ENCODE results near the gene HES5. TPM values are rescaled to one million over a fixed set of nuclear protein-coding genes. Genes with fewer than 3 reads are reported as not detected.

The HES5 gene
- total and polyA plus RNA-seq, 4 donors: 0.36 to 2.1 TPM; not detected in 2

DNA sequence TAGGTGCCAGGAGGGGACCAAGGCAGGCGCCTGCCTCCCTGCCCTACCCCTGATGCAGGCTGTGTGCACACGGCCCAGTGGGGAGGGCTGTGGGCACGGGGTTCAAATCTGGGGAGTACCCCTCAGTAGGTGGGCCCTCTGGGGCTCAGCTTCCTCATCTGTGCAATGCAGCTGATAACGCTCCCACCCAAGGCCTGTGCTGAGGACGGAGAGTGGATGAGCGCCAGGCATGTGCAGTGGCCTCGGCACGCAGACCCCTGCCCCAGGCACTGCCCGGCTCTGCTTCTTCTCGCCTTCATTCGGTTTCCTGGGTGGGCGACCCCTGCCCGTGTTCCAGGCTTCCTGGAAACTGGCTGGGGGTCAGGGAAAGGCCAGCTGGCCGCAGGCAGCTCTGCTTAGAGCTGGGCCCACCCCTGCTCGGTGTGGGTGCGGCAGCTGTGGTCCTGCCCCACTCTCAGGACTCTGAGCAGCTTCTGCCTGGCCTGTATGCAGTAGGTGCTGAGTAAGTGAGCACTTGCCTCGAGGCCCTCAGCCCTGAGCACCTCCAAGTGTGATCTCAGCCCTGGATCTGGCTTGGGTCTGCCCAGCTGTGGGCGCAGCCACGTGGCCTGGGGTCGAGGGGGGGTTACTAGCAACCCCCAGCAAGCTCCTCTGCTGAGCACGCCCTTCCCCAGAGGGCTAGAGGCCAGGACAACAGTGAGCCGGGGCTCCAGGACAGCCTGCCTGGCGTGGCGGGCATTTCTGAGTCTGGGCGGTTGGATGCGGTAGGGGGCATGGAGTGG, 14.2 kb upstream of the HES5 start:
- Histone ChIP-seq H3K9me3 (ENCODE audit: control insufficient read depth, low read length) (no peaks in the 10 kb centered on the region), H3K4me1 (ENCODE audit: control insufficient read depth in 1 of 2, insufficient read depth in 2 of 2, low read length in 2 of 2) (no peaks in the 10 kb centered on the region), H3K36me3 (ENCODE audit: control insufficient read depth in 1 of 2, insufficient read depth in 2 of 2, low read length in 1 of 2) (no peaks in the 10 kb centered on the region), H3K27me3 (ENCODE audit: control insufficient read depth in 1 of 2, insufficient read depth in 2 of 2, low read length in 1 of 2) (no peaks in the 10 kb centered on the region), H3K27ac (ENCODE audit: low read depth in 1 of 2, low read length in 2 of 2) (no peak overlapping the region), H3K4me3 (ENCODE audit: low read length in 2 of 2) (no peak overlapping the region)
- DNase-seq (no peak), ATAC-seq (ENCODE audit: low FRiP score) (no peak)
- 61 to 65% methylated on average over 26 of the region's 26 CpGs for WGBS, 2 donors
- intact Hi-C loops (cut with DNase I): loop anchor here in 1 of 2 donors (10.0 kb wide), 2 partner anchors 101 to 349 kb away; partner anchors contain the start of gene FAAP20

DNA sequence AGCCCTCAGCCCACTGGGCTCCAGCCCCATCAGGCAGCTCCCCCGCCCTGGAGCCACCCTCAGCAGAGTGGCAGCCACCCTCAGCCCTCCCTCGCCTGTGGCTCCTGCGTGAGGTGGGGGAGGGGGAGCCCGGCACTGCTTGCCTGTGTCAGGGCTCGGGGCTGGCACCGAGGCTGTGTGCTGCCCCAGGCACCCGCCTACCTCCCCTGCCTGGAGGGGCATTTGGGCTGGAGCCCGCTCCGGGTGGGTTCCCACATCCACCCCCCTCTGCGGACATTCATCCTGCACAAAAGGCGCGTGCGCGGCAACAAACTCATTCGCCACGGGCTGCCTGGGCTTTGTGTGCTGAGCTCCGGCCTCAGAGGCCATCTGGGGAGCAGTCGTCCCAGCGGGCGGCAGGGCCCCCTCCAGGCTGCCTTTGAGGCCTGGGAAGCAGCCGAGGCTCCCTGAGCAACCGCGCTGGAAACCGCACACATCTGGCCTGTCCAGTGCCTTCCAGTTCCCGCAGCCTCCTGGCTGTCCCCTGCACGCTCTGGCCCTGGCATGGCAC, 13.6 kb upstream of the HES5 start:
- DNase-seq: no peak
- no peak for ATAC-seq (ENCODE audit: low FRiP score)
- no peaks in the 10 kb centered on the region for H3K4me1 ChIP-seq (ENCODE audit: control insufficient read depth in 1 of 2, insufficient read depth in 2 of 2, low read length in 2 of 2)
- 22 to 29% methylated on average over 25 to 26 of the region's 26 CpGs for WGBS, 2 donors
- H3K4me3 ChIP-seq (ENCODE audit: low read length in 2 of 2): no peak overlapping the region
- no peaks in the 10 kb centered on the region for H3K9me3 ChIP-seq (ENCODE audit: control insufficient read depth, low read length)
- H3K36me3 ChIP-seq (ENCODE audit: control insufficient read depth in 1 of 2, insufficient read depth in 2 of 2, low read length in 1 of 2): no peaks in the 10 kb centered on the region
- H3K27me3 ChIP-seq (ENCODE audit: control insufficient read depth in 1 of 2, insufficient read depth in 2 of 2, low read length in 1 of 2): no peaks in the 10 kb centered on the region
- no peak overlapping the region for H3K27ac ChIP-seq (ENCODE audit: low read depth in 1 of 2, low read length in 2 of 2)
- intact Hi-C loops (cut with DNase I): loop anchor here in 1 of 2 donors (1.0 to 10.0 kb wide), 3 partner anchors 15 to 349 kb away; partner anchors contain the start of gene FAAP20

DNA sequence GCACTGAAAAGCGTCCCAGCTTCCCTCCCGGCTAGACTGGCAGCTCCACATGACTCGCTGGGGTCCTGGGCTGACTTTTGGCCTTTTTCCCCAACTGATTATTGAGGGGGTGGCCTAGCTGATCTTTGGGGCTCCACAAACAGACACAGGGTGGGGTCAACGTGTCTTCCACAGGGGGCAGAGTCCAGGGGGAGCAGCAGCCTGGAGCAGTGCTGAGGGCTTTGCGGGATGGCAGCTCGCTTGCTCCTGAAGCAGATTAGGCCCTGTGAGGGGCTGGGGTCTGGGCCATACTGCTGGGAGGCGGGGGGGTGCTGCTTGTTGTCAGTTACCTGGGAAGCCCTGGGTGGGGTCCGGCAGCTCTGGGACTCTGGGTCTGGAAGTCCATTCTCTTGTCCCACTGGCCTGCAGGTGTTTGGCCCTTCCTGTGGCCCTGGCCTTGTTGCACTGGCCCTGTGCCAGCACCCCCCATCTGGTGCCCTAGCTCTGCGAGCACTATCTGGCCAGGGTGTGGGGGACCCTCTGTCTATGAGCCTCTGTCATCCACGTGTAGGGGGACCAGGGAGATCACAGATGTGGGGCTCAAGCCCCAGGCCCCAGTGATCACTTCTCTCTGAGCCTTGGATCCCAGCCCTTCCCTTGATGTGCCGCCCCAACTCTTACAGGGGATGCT, 12.3 kb upstream of the HES5 start:
- DNase-seq (no peak), ATAC-seq (ENCODE audit: low FRiP score) (no peak)
- H3K4me1 ChIP-seq (ENCODE audit: control insufficient read depth in 1 of 2, insufficient read depth in 2 of 2, low read length in 2 of 2): no peaks in the 10 kb centered on the region
- intact Hi-C loops (cut with DNase I): loop anchor here in 1 of 2 donors (10.0 kb wide), 2 partner anchors 102 to 348 kb away; partner anchors contain the start of gene FAAP20
- no peak overlapping the region for H3K27ac ChIP-seq (ENCODE audit: low read depth in 1 of 2, low read length in 2 of 2)
- no peaks in the 10 kb centered on the region for H3K9me3 ChIP-seq (ENCODE audit: control insufficient read depth, low read length)
- H3K4me3 ChIP-seq (ENCODE audit: low read length in 2 of 2): no peak overlapping the region
- no peaks in the 10 kb centered on the region for H3K27me3 ChIP-seq (ENCODE audit: control insufficient read depth in 1 of 2, insufficient read depth in 2 of 2, low read length in 1 of 2)
- H3K36me3 ChIP-seq (ENCODE audit: control insufficient read depth in 1 of 2, insufficient read depth in 2 of 2, low read length in 1 of 2): no peaks in the 10 kb centered on the region
- 91 to 93% methylated on average over 11 of the region's 11 CpGs for WGBS, 2 donors

DNA sequence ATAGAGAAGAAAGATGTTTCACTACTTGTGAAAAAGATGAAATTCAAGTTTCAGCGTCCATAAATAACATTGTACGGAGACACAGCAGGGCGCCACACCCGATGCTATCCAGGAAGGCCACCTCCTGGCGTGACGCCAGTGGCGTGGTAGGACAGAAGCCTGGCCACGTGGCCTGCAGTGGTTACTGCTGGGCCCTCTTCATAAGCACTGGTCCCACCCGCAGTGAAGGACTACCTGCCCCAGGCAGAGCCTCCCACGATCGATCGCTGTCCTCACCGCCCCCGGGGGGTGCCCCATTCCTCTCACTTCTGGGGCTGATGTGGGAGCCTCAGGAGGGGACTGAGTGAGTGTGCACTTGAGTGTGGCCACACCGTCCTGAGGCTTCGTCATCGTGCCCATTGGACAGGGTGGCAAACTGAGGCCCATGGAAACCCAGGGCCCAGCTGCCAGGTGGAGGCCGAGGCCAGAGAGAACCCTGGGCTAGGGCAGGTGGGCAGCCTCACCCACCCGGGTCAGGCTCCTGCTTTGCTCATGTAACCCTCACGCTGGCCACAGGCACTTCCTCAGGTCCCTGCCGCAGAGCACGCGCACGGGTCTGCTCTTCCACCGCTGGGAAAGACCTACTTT, 11.7 kb upstream of the HES5 start:
- Histone ChIP-seq H3K27ac (ENCODE audit: low read depth in 1 of 2, low read length in 2 of 2) (no peak overlapping the region), H3K36me3 (ENCODE audit: control insufficient read depth in 1 of 2, insufficient read depth in 2 of 2, low read length in 1 of 2) (no peaks in the 10 kb centered on the region), H3K9me3 (ENCODE audit: control insufficient read depth, low read length) (no peaks in the 10 kb centered on the region), H3K4me3 (ENCODE audit: low read length in 2 of 2) (no peak overlapping the region), H3K27me3 (ENCODE audit: control insufficient read depth in 1 of 2, insufficient read depth in 2 of 2, low read length in 1 of 2) (no peaks in the 10 kb centered on the region), H3K4me1 (ENCODE audit: control insufficient read depth in 1 of 2, insufficient read depth in 2 of 2, low read length in 2 of 2) (no peaks in the 10 kb centered on the region)
- DNase-seq: peak in 1 of 2 donors; percentile 83
- no peak for ATAC-seq (ENCODE audit: low FRiP score)
- intact Hi-C loops (cut with DNase I): loop anchor here in 1 of 2 donors (10.0 kb wide), 2 partner anchors 103 to 347 kb away; partner anchors contain the start of gene FAAP20
- WGBS, 2 donors: 84% methylated on average over 25 of the region's 25 CpGs

DNA sequence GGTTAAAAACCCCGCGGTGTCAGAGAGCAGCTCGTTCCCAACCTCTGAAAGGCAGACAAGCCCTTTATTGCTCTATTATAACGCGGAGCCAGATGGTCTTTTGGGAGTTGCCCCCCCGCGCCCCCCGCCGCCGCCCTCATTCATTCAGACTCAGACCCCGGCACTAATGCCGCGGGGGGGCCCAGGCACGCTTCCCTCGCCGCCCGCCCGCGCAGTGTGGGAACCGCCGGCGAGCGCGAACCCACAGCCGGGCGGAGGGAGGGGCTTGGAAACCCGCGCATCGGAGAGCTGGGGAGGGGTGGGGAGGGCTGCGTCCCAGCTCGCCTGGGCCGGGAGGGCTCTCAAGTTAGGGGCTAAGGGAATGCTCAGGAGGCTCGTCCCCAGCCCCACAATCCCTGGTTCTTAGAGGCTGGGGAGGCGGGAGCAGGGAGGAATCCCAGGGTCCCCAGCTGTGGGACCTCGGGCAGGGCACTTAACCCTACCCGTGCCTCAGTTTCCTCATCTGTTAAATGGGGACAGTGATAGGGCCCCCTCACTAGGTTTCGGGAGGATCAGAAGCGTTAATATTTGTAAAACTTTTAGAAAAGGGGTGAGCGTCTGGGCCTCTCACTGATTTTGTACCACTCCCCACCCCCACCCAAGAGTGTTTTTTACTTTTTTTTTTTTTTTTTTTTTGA, 10.9 kb upstream of the HES5 start:
- 12 to 18% methylated on average over 28 to 39 of the region's 39 CpGs for WGBS, 2 donors
- no peaks in the 10 kb centered on the region for H3K4me1 ChIP-seq (ENCODE audit: control insufficient read depth in 1 of 2, insufficient read depth in 2 of 2, low read length in 2 of 2)
- no peaks in the 10 kb centered on the region for H3K9me3 ChIP-seq (ENCODE audit: control insufficient read depth, low read length)
- DNase-seq (no peak), ATAC-seq (ENCODE audit: low FRiP score) (no peak)
- H3K4me3 ChIP-seq (ENCODE audit: low read length in 2 of 2): no peak overlapping the region
- no peaks in the 10 kb centered on the region for H3K36me3 ChIP-seq (ENCODE audit: control insufficient read depth in 1 of 2, insufficient read depth in 2 of 2, low read length in 1 of 2)
- no peaks in the 10 kb centered on the region for H3K27me3 ChIP-seq (ENCODE audit: control insufficient read depth in 1 of 2, insufficient read depth in 2 of 2, low read length in 1 of 2)
- no peak overlapping the region for H3K27ac ChIP-seq (ENCODE audit: low read depth in 1 of 2, low read length in 2 of 2)
- intact Hi-C loops (cut with DNase I): loop anchor here in 1 of 2 donors (10.0 kb wide), 2 partner anchors 104 to 346 kb away; partner anchors contain the start of gene FAAP20

DNA sequence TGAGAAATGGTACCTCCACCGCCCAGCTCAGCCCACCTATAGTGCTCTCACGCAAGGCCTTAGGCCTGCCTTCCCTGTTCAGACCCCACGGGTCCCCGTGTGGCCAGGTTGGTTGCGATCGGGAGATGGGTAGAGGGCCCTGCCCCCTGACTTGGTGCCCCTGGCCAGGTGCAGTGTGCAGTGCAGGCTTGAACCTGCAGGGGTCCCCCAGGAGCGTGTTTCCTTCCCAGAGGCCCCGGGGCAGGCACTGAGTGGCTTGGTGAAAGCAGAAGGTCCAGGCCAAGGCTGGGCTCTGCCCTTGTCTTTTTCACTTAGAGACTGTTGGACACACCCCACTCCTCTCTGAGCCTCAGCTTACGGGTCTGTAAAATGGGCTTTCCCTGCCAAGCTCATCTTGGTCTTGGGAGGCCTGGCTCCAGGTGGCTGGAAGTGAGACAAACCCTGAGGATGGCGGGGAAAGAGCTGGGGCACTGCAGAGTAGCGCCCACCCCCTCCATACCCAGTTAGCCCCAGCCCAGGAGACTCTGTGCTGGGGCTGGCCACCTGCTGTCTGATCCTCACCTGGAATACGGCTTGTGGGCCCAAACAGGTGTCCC, 9.3 kb upstream of the HES5 start:
- 84 to 96% methylated on average over 12 of the region's 12 CpGs for WGBS, 2 donors
- Histone ChIP-seq H3K4me1 (ENCODE audit: control insufficient read depth in 1 of 2, insufficient read depth in 2 of 2, low read length in 2 of 2) (no peaks in the 10 kb centered on the region), H3K27ac (ENCODE audit: low read depth in 1 of 2, low read length in 2 of 2) (no peak overlapping the region), H3K36me3 (ENCODE audit: control insufficient read depth in 1 of 2, insufficient read depth in 2 of 2, low read length in 1 of 2) (no peaks in the 10 kb centered on the region), H3K4me3 (ENCODE audit: low read length in 2 of 2) (no peak overlapping the region), H3K27me3 (ENCODE audit: control insufficient read depth in 1 of 2, insufficient read depth in 2 of 2, low read length in 1 of 2) (no peaks in the 10 kb centered on the region), H3K9me3 (ENCODE audit: control insufficient read depth, low read length) (no peaks in the 10 kb centered on the region)
- intact Hi-C loops (cut with DNase I): no loop called here
- no peak for ATAC-seq (ENCODE audit: low FRiP score)
- DNase-seq: no peak

DNA sequence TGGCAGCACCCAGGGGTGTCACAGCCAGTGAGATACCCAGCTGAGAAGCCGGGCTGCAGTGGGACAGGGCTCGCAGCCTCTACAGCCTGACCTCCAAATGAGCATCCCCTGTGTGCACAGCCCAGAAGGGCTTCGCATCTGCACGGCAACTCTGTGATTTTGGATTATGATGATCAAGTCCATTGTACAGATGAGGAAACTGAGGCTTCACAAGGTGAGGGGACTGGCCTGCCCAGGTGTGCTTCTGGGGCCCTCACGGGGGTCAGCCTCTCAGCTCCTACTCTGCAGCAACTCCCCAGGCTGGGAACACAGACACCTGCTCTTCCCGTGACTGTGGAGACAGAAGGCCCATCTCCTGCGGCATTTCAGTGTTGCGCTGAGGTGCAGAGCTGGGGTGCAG, 8.8 kb upstream of the HES5 start:
- DNase-seq (no peak), ATAC-seq (ENCODE audit: low FRiP score) (no peak)
- intact Hi-C loops (cut with DNase I): no loop called here
- Histone ChIP-seq H3K27me3 (ENCODE audit: control insufficient read depth in 1 of 2, insufficient read depth in 2 of 2, low read length in 1 of 2) (no peaks in the 10 kb centered on the region), H3K27ac (ENCODE audit: low read depth in 1 of 2, low read length in 2 of 2) (no peak overlapping the region), H3K9me3 (ENCODE audit: control insufficient read depth, low read length) (no peaks in the 10 kb centered on the region), H3K4me1 (ENCODE audit: control insufficient read depth in 1 of 2, insufficient read depth in 2 of 2, low read length in 2 of 2) (no peaks in the 10 kb centered on the region), H3K36me3 (ENCODE audit: control insufficient read depth in 1 of 2, insufficient read depth in 2 of 2, low read length in 1 of 2) (no peaks in the 10 kb centered on the region), H3K4me3 (ENCODE audit: low read length in 2 of 2) (no peak overlapping the region)
- WGBS, 2 donors: 94 to 96% methylated on average over 8 of the region's 8 CpGs

DNA sequence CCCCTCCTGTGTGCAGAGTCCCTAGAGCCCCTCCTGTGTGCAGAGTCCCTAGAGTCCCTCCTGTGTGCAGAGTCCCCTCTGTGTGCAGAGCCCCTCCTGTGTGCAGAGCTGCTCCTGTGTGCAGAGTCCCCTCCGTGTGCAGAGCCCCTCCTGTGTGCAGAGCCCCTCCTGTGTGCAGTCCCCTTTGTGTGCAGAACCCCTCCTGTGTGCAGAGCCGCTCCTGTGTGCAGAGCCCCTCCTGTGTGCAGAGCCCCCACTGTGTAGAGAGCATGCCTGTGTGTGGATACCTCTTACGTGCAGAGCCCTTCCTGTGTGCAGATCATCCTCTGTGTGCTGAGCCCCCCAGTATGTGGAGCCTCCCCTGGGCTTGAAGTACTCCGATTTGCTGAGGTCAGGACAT, 8.3 kb upstream of the HES5 start:
- no peak for ATAC-seq (ENCODE audit: low FRiP score)
- WGBS, 2 donors: 90 to 96% methylated on average over 4 of the region's 4 CpGs
- Histone ChIP-seq H3K27ac (ENCODE audit: low read depth in 1 of 2, low read length in 2 of 2) (no peak overlapping the region), H3K36me3 (ENCODE audit: control insufficient read depth in 1 of 2, insufficient read depth in 2 of 2, low read length in 1 of 2) (no peaks in the 10 kb centered on the region), H3K4me1 (ENCODE audit: control insufficient read depth in 1 of 2, insufficient read depth in 2 of 2, low read length in 2 of 2) (no peaks in the 10 kb centered on the region), H3K4me3 (ENCODE audit: low read length in 2 of 2) (no peak overlapping the region), H3K9me3 (ENCODE audit: control insufficient read depth, low read length) (no peaks in the 10 kb centered on the region), H3K27me3 (ENCODE audit: control insufficient read depth in 1 of 2, insufficient read depth in 2 of 2, low read length in 1 of 2) (no peaks in the 10 kb centered on the region)
- intact Hi-C loops (cut with DNase I): no loop called here
- DNase-seq: no peak
